ENCODE data around the gene PACS2. TPM values are rescaled to one million over a fixed set of nuclear protein-coding genes. Genes with fewer than 3 reads are reported as not detected.

Gene PACS2
- total and polyA plus RNA-seq, 4 experiments from 2014 or later = 1.9 to 76.6 (median 39.3) TPM

- ChIA-PET POLR2A (ENCODE audit: partially characterized antibody) (no interaction called here), CTCF (ENCODE audit: partially characterized antibody) (no interaction called here)
- no peak for DNase-seq
- H3K4me3 Mint-ChIP-seq = no peak overlapping the region
- H3K4me3 ChIP-seq (ENCODE audit: low read length in 2 of 2) = no peak overlapping the region
- H3K27me3 ChIP-seq (ENCODE audit: insufficient read depth, low read length) = no peaks in the 10 kb centered on the region
- no peak overlapping the region for H3K27ac ChIP-seq (ENCODE audit: low read depth, low read length)
- no peaks in the 10 kb centered on the region for H3K9me3 Mint-ChIP-seq
- H3K36me3 ChIP-seq (ENCODE audit: insufficient read depth, low read length) = no peaks in the 10 kb centered on the region
- H3K4me1 Mint-ChIP-seq = peaks cover 7 to 24% (median 14%) of the 10 kb centered on the region in 4 donors
- peaks cover 8% of the 10 kb centered on the region for H3K4me1 ChIP-seq (ENCODE audit: insufficient read depth, low read length)
- intact Hi-C loops (cut with micrococcal nuclease) = no loop called here
- H3K27me3 Mint-ChIP-seq = no peaks in the 10 kb centered on the region
- H3K36me3 Mint-ChIP-seq = no peaks in the 10 kb centered on the region
- H3K27ac Mint-ChIP-seq = no peak overlapping the region
- no peaks in the 10 kb centered on the region for H3K9me3 ChIP-seq (ENCODE audit: control insufficient read depth in 1 of 2, low read length in 2 of 2)
Observed at GRCh38 chr14:105335735-105336476, 21.4 kb downstream of the PACS2 start.

GRCh38 chr14:105336477-105337287 lies 22.1 kb downstream of the PACS2 start:
- H3K27me3 Mint-ChIP-seq = no peaks in the 10 kb centered on the region
- no peaks in the 10 kb centered on the region for H3K9me3 Mint-ChIP-seq
- Histone ChIP-seq H3K27me3 (ENCODE audit: insufficient read depth, low read length) (no peaks in the 10 kb centered on the region), H3K36me3 (ENCODE audit: insufficient read depth, low read length) (no peaks in the 10 kb centered on the region), H3K9me3 (ENCODE audit: control insufficient read depth in 1 of 2, low read length in 2 of 2) (no peaks in the 10 kb centered on the region), H3K27ac (ENCODE audit: low read depth, low read length) (no peak overlapping the region), H3K4me3 (ENCODE audit: low read length in 2 of 2) (no peak overlapping the region), H3K4me1 (ENCODE audit: insufficient read depth, low read length) (peaks cover 2% of the 10 kb centered on the region)
- ChIA-PET CTCF (ENCODE audit: partially characterized antibody) (no interaction called here), POLR2A (ENCODE audit: partially characterized antibody) (no interaction called here)
- peaks cover 5 to 16% (median 8%) of the 10 kb centered on the region in 4 donors for H3K4me1 Mint-ChIP-seq
- H3K36me3 Mint-ChIP-seq = no peaks in the 10 kb centered on the region
- intact Hi-C loops (cut with micrococcal nuclease) = no loop called here
- no peak overlapping the region for H3K27ac Mint-ChIP-seq
- no peak for DNase-seq
- H3K4me3 Mint-ChIP-seq = no peak overlapping the region

- no peak overlapping the region for H3K27ac Mint-ChIP-seq
Observed at GRCh38 chr14:105337433-105337832, 22.9 kb downstream of the PACS2 start.

GRCh38 chr14:105337966-105338741 lies 23.6 kb downstream of the PACS2 start:
- Histone ChIP-seq H3K4me3 (ENCODE audit: low read length in 2 of 2) (no peak overlapping the region), H3K36me3 (ENCODE audit: insufficient read depth, low read length) (no peaks in the 10 kb centered on the region), H3K27me3 (ENCODE audit: insufficient read depth, low read length) (no peaks in the 10 kb centered on the region), H3K9me3 (ENCODE audit: control insufficient read depth in 1 of 2, low read length in 2 of 2) (no peaks in the 10 kb centered on the region), H3K27ac (ENCODE audit: low read depth, low read length) (no peak overlapping the region), H3K4me1 (ENCODE audit: insufficient read depth, low read length) (no peaks in the 10 kb centered on the region)
- CTCF ChIA-PET (ENCODE audit: partially characterized antibody) = no interaction called here
- Mint-ChIP-seq H3K27me3 (no peaks in the 10 kb centered on the region), H3K9me3 (no peaks in the 10 kb centered on the region), H3K4me3 (no peak overlapping the region), H3K36me3 (peaks cover 0 to 3% of the 10 kb centered on the region in 2 donors), H3K4me1 (peaks cover 1 to 13% (median 3%) of the 10 kb centered on the region in 4 donors), H3K27ac (no peak overlapping the region)
- POLR2A ChIA-PET (ENCODE audit: partially characterized antibody) = no interaction called here
- intact Hi-C loops (cut with micrococcal nuclease) = no loop called here
- no peak for DNase-seq

More at GRCh38 chr14:105337433-105337832, 22.9 kb downstream of the PACS2 start:
- intact Hi-C loops (cut with micrococcal nuclease) = no loop called here
- Histone ChIP-seq H3K36me3 (ENCODE audit: insufficient read depth, low read length) (no peaks in the 10 kb centered on the region), H3K27me3 (ENCODE audit: insufficient read depth, low read length) (no peaks in the 10 kb centered on the region), H3K27ac (ENCODE audit: low read depth, low read length) (no peak overlapping the region), H3K9me3 (ENCODE audit: control insufficient read depth in 1 of 2, low read length in 2 of 2) (no peaks in the 10 kb centered on the region), H3K4me1 (ENCODE audit: insufficient read depth, low read length) (no peaks in the 10 kb centered on the region), H3K4me3 (ENCODE audit: low read length in 2 of 2) (no peak overlapping the region)
- DNase-seq = no peak
- ChIA-PET CTCF (ENCODE audit: partially characterized antibody) (no interaction called here), POLR2A (ENCODE audit: partially characterized antibody) (no interaction called here)
- H3K27me3 Mint-ChIP-seq = no peaks in the 10 kb centered on the region
- H3K4me3 Mint-ChIP-seq = no peak overlapping the region
- H3K36me3 Mint-ChIP-seq = peaks cover 0 to 3% of the 10 kb centered on the region in 2 donors
- H3K9me3 Mint-ChIP-seq = no peaks in the 10 kb centered on the region
- peaks cover 0 to 16% (median 3%) of the 10 kb centered on the region in 4 donors for H3K4me1 Mint-ChIP-seq

- ChIA-PET POLR2A (ENCODE audit: partially characterized antibody) (interaction anchor here (0.7 kb wide), 1 partner anchor 9 kb away, joined by 3 read pairs; no protein-coding TSS in a partner anchor), CTCF (ENCODE audit: partially characterized antibody) (interaction anchor here (1.9 to 3.3 kb wide), 2 partner anchors 11 kb away, joined by 11 to 16 read pairs; no protein-coding TSS in a partner anchor)
- Mint-ChIP-seq H3K36me3 (peaks cover 0 to 7% of the 10 kb centered on the region in 2 donors), H3K4me3 (no peak overlapping the region), H3K27ac (peak overlapping the region in 2 of 7 donors; percentile 22 to 64), H3K9me3 (peaks cover 0 to 6% (median 1%) of the 10 kb centered on the region in 8 donors), H3K4me1 (peaks cover 3 to 15% (median 7%) of the 10 kb centered on the region in 4 donors), H3K27me3 (no peaks in the 10 kb centered on the region)
- H3K9me3 ChIP-seq (ENCODE audit: control insufficient read depth in 1 of 2, low read length in 2 of 2) = no peaks in the 10 kb centered on the region
- intact Hi-C loops (cut with micrococcal nuclease) = no loop called here
- H3K4me3 ChIP-seq (ENCODE audit: low read length in 2 of 2) = no peak overlapping the region
- DNase-seq = no peak
- no peaks in the 10 kb centered on the region for H3K36me3 ChIP-seq (ENCODE audit: insufficient read depth, low read length)
- H3K27me3 ChIP-seq (ENCODE audit: insufficient read depth, low read length) = no peaks in the 10 kb centered on the region
- no peak overlapping the region for H3K27ac ChIP-seq (ENCODE audit: low read depth, low read length)
- H3K4me1 ChIP-seq (ENCODE audit: insufficient read depth, low read length) = no peaks in the 10 kb centered on the region
Observed at GRCh38 chr14:105340821-105341733, 26.5 kb downstream of the PACS2 start.

- H3K36me3 Mint-ChIP-seq = peaks cover 0 to 7% of the 10 kb centered on the region in 2 donors
- no peak overlapping the region for H3K4me3 Mint-ChIP-seq
- no peaks in the 10 kb centered on the region for H3K27me3 ChIP-seq (ENCODE audit: insufficient read depth, low read length)
- H3K9me3 Mint-ChIP-seq = peaks cover 0 to 6% (median 1%) of the 10 kb centered on the region in 8 donors
- ChIA-PET CTCF (ENCODE audit: partially characterized antibody) (interaction anchor here (0.5 to 3.3 kb wide), 3 partner anchors 9 to 378 kb away, joined by 3 to 16 read pairs (median 4); no protein-coding TSS in a partner anchor), POLR2A (ENCODE audit: partially characterized antibody) (no interaction called here)
- H3K27ac ChIP-seq (ENCODE audit: low read depth, low read length) = no peak overlapping the region
- no peaks in the 10 kb centered on the region for H3K36me3 ChIP-seq (ENCODE audit: insufficient read depth, low read length)
- H3K9me3 ChIP-seq (ENCODE audit: control insufficient read depth in 1 of 2, low read length in 2 of 2) = no peaks in the 10 kb centered on the region
- intact Hi-C loops (cut with micrococcal nuclease) = no loop called here
- peak overlapping the region in 1 of 7 donors; percentile 73 for H3K27ac Mint-ChIP-seq
- no peak for DNase-seq
- H3K4me3 ChIP-seq (ENCODE audit: low read length in 2 of 2) = no peak overlapping the region
- no peaks in the 10 kb centered on the region for H3K27me3 Mint-ChIP-seq
- no peaks in the 10 kb centered on the region for H3K4me1 ChIP-seq (ENCODE audit: insufficient read depth, low read length)
- peaks cover 3 to 15% (median 7%) of the 10 kb centered on the region in 4 donors for H3K4me1 Mint-ChIP-seq
Observed at GRCh38 chr14:105343194-105343593, 28.6 kb downstream of the PACS2 start.

Measured in CD4-positive, alpha-beta memory T cell (primary cell).